NCI-H2029 (cell line): ENCODE data around the gene NME9.

ENCODE experiments used
- DNase-seq: peaks from one replicate; lab custom pipeline; 2025; lab: John Stamatoyannopoulos, UW

The NME9 gene

DNA sequence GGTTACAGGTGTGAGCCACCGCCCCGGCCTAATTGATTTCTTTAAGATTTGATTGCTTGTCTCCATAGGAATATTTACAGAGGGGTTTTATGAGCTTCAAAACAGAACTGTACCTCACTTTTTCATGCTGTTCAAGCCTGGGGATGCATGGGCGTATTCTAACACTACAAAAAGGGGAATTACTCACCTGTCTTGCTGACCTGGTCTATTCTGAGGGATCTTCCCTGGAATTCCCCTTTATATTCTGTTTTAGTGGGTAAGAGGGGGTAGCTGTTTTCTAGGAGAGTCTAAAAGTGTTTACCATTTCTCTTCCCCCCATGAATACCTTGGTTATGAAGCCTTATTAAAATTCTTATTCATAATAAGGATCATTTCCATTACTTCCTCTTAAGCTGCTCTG lies 48.1 kb downstream of the NME9 start:
- DNase-seq: no peak

GRCh38 chr3:138271189-138271794 lies 58.4 kb downstream of the NME9 start:
- DNase-seq: no peak

GRCh38 chr3:138270245-138270644 lies 59.4 kb downstream of the NME9 start:
- no peak for DNase-seq

DNA sequence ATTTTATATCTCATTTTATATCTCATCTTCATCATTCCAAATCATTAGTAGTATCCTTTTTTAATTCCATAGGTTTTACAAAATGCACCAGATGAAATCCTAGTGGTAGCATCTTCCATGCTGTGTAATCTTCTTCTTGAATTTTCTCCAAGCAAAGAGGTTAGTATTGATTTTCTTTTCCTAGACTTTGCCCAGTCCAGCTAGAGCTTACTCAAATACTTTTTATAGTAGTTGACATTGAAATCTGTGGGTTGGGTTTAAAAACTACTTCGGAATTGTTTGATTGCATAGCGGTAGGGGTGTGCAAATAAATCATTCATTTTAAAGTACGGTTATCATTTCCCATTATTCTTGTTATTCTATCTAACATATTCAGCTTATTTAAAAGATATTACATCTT lies 62.6 kb downstream of the NME9 start:
- DNase-seq: no peak

DNA sequence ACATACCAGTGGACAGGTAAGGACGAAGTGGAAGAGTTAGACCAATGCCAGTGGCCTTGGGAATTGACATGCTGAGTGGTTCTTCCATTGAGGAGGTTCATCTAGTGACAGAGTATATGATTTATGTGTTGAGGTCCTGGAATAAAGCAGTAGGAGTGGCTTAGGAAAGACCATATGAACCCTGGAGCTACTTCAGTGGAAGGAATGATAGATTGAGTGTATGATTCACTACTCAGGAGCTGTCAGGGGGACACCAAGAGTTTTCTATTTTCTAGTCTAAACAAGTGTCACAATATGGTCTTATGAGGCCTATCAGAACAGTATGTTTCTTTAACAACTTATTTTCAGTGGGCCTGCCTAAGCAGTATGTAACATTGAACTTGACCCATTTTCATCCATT lies 63.9 kb downstream of the NME9 start:
- no peak for DNase-seq

- DNase-seq: no peak
Observed at GRCh38 chr3:138263104-138263503, 66.5 kb downstream of the NME9 start.

- no peak for DNase-seq
Observed at GRCh38 chr3:138260611-138261010, 69.0 kb downstream of the NME9 start.

GRCh38 chr3:138259126-138259525 lies 70.5 kb downstream of the NME9 start:
- no peak for DNase-seq

GRCh38 chr3:138257986-138258385 lies 71.7 kb downstream of the NME9 start:
- DNase-seq: no peak

DNA sequence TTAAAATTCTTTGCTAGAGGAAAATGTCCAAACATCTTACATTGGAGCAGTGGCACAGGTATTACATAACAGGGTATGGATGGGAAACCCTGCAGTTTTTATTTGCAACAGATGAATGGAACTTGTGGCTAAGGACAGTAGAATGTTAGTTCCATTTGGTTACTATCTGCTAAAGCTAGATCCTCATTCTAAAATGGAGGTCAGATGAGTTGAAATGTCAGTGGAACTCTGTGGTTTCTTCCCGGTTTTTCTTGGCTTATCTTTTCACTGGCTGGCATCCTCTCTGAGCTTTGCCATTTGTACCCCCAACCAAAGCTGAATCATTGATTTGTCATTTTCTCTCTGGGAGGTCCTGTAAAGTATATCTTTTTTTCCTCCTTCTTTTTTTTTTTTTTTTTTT lies 73.6 kb downstream of the NME9 start:
- no peak for DNase-seq

GRCh38 chr3:138254216-138254615 lies 75.4 kb downstream of the NME9 start:
- no peak for DNase-seq

GRCh38 chr3:138253609-138254008 lies 76.0 kb downstream of the NME9 start:
- no peak for DNase-seq
